Measurements from ENCODE around the gene PHF20.
A peak's percentile ranks its signal among the peaks of the same experiment; 100 is the strongest.
"Not testable (repeated sequence)": the region's sequence is repeated elsewhere in the genome, so short reads cannot be mapped to it uniquely, and the experiment has no call there.

PHF20 gene

GRCh38 chr20:35939264-35939663 is 167.4 kb downstream of the PHF20 start:
- no peak for DNase-seq

- no peak for DNase-seq
Measured at GRCh38 chr20:35941620-35942019, 169.8 kb downstream of the PHF20 start.

GRCh38 chr20:35942243-35942642 is 170.4 kb downstream of the PHF20 start:
- DNase-seq, result no peak

- no peak for DNase-seq
Measured at GRCh38 chr20:35947489-35947888, 175.7 kb downstream of the PHF20 start.

GRCh38 chr20:35947907-35948306 is 176.1 kb downstream of the PHF20 start:
- DNase-seq, result no peak

GRCh38 chr20:35950093-35950492 is 178.3 kb downstream of the PHF20 start:
- DNase-seq, result no peak

- not testable (repeated sequence) for DNase-seq
Measured at GRCh38 chr20:35952080-35952479, 180.3 kb downstream of the PHF20 start.

- DNase-seq, result no peak
Measured at GRCh38 chr20:35952480-35953386, 180.9 kb downstream of the PHF20 start.

GRCh38 chr20:35953387-35954199 is 181.8 kb downstream of the PHF20 start:
- peak; percentile 51 to 60 for DNase-seq

- peak; percentile 94 to 95 for DNase-seq
Measured at GRCh38 chr20:35954200-35954906, 182.5 kb downstream of the PHF20 start, which contains the start of gene SCAND1. Gene SCAND1 (minus strand): TSS chr20:35954502. CDS start chr20:35954284, 218 bp downstream.

GRCh38 chr20:35954907-35955251 is 183.1 kb downstream of the PHF20 start:
- DNase-seq, result no peak

- no peak for DNase-seq
Measured at GRCh38 chr20:35956616-35957015, 184.8 kb downstream of the PHF20 start.

- DNase-seq, result not testable (repeated sequence)
Measured at GRCh38 chr20:35959291-35959690, 187.5 kb downstream of the PHF20 start.

GRCh38 chr20:35963878-35964277 is 192.1 kb downstream of the PHF20 start:
- DNase-seq, result no peak

- DNase-seq, result no peak
Measured at GRCh38 chr20:35967979-35968640, 196.3 kb downstream of the PHF20 start, which contains the start of gene CNBD2. Gene CNBD2 (plus strand): TSS chr20:35968590. CDS start chr20:35968763, 173 bp downstream.

GRCh38 chr20:35968930-35969329 is 197.1 kb downstream of the PHF20 start:
- DNase-seq, result no peak

- DNase-seq, result no peak
Measured at GRCh38 chr20:35971981-35972380, 200.2 kb downstream of the PHF20 start.

- DNase-seq, result no peak
Measured at GRCh38 chr20:35972462-35972861, 200.6 kb downstream of the PHF20 start.

- no peak for DNase-seq
Measured at GRCh38 chr20:35974256-35974655, 202.4 kb downstream of the PHF20 start.

GRCh38 chr20:35975576-35976373 is 204.0 kb downstream of the PHF20 start:
- no peak for DNase-seq

- no peak for DNase-seq
Measured at GRCh38 chr20:35978041-35978513, 206.3 kb downstream of the PHF20 start.
